Lower lobe of right lung (tissue), 2 donors: ENCODE data around the gene LDHA. TPM values are rescaled to one million over a fixed set of nuclear protein-coding genes. Genes with fewer than 3 reads are reported as not detected.
"Not testable (repeated sequence)": the region's sequence is repeated elsewhere in the genome, so short reads cannot be mapped to it uniquely, and the experiment has no call there.

Experiments used
- ATAC-seq, 2 donors: fragments of 200-7000 bp; cut with Tn5 transposase; one replicate each; pipeline ENCODE4 v1.9.1; 2020 to 2022; ENCODE audit warnings: mild to moderate bottlenecking in 2 of 2, moderate library complexity in 2 of 2
- DNase-seq: peaks from one replicate; pipeline ENCODE4 v3.0.0-alpha.2; 2020
- H3K27ac ChIP-seq: fragments of 200-600 bp; one replicate; pipeline ENCODE4 v1.8.0; 2022
- H3K27me3 ChIP-seq: fragments of 200-600 bp; one replicate; pipeline ENCODE4 v1.8.0; 2022; ENCODE audit warnings: low read depth
- H3K36me3 ChIP-seq: fragments of 200-600 bp; one replicate; pipeline ENCODE4 v1.8.0; 2022; ENCODE audit warnings: mild to moderate bottlenecking
- H3K4me1 ChIP-seq: fragments of 200-600 bp; one replicate; pipeline ENCODE4 v1.8.0; 2022
- H3K4me3 ChIP-seq: fragments of 200-600 bp; one replicate; pipeline ENCODE4 v1.8.0; 2022; ENCODE audit warnings: mild to moderate bottlenecking
- H3K9me3 ChIP-seq: fragments of 200-600 bp; one replicate; pipeline ENCODE4 v1.8.0; 2022
- intact Hi-C: fragments of 100-400 bp; cut with DNase I; formaldehyde crosslinking; loops from one replicate; pipeline ENCODE4 v1.11.0; 2022
- total RNA-seq: library from RNA; stranded (reverse); fragmentation: NEBNext Ultra II Directional; extraction: Animal tissue kit (Norgen Biotek cat#: 25700); gene quantifications from one replicate; pipeline ENCODE4 v1.2.1, GENCODE V29; 2021
- TF ChIP-seq, protein P1 (sequence below): fragments of 200-600 bp; IDR thresholded peaks from one replicate; pipeline ENCODE4 v1.8.0; 2022; ENCODE audit warnings: antibody characterized with exemption, mild to moderate bottlenecking
- donor health status: DM: no; HTN: yes; CAD: no; lungs with severe emphysema.

The LDHA gene
- total RNA-seq, 1 donor from 2014 or later, result 251 TPM

DNA sequence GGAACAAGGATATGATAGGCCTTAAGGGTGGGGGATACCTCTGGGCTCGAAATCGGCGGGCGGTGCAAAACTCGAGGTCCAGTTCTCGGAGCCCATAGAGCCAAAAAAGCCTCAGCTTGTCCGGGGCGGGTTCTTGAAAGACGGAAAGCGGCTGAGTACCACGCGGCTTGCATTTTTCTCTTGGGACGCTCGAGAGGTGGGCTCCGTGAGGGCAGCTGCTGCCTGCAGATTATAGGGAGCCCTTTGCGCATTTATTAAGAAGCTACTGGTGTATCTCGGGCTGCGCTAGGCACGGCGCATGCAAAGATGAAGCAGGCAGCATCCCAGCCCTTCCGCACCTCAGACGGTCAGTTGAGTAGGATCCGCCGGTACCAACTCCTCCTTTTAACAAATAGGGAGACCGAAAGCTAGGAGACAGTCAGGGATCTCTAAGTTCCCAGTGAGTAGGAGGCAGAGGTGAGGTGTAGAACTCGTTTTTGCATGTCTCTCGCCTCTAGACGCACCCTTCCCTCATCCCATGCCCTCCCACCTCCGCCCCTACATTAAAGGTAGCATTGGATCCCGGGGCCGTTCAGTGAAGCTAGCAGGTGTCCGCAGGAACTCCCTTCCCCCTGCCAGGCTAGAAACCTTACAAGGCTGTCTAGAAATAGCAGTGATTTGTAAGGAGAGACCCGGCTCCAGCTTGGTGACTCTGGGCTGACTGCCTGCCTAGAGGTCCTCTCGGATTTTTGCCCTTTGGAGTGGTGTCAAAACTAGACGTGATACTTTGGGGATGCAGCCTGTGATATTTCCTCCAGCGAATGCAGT, 768 bp downstream of the LDHA start:
- Histone ChIP-seq H3K27ac (peak overlapping the region; percentile 96), H3K36me3 (peaks cover 36% of the 10 kb centered on the region), H3K27me3 (no peaks in the 10 kb centered on the region), H3K4me1 (peaks cover 20% of the 10 kb centered on the region), H3K4me3 (peak overlapping the region; percentile 94), H3K9me3 (no peaks in the 10 kb centered on the region)
- intact Hi-C loops, result no loop called here
- TF ChIP-seq, protein P1, sequence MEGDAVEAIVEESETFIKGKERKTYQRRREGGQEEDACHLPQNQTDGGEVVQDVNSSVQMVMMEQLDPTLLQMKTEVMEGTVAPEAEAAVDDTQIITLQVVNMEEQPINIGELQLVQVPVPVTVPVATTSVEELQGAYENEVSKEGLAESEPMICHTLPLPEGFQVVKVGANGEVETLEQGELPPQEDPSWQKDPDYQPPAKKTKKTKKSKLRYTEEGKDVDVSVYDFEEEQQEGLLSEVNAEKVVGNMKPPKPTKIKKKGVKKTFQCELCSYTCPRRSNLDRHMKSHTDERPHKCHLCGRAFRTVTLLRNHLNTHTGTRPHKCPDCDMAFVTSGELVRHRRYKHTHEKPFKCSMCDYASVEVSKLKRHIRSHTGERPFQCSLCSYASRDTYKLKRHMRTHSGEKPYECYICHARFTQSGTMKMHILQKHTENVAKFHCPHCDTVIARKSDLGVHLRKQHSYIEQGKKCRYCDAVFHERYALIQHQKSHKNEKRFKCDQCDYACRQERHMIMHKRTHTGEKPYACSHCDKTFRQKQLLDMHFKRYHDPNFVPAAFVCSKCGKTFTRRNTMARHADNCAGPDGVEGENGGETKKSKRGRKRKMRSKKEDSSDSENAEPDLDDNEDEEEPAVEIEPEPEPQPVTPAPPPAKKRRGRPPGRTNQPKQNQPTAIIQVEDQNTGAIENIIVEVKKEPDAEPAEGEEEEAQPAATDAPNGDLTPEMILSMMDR, result no peak
- ATAC-seq (peak; percentile 0 to 2), DNase-seq (no peak)

DNA sequence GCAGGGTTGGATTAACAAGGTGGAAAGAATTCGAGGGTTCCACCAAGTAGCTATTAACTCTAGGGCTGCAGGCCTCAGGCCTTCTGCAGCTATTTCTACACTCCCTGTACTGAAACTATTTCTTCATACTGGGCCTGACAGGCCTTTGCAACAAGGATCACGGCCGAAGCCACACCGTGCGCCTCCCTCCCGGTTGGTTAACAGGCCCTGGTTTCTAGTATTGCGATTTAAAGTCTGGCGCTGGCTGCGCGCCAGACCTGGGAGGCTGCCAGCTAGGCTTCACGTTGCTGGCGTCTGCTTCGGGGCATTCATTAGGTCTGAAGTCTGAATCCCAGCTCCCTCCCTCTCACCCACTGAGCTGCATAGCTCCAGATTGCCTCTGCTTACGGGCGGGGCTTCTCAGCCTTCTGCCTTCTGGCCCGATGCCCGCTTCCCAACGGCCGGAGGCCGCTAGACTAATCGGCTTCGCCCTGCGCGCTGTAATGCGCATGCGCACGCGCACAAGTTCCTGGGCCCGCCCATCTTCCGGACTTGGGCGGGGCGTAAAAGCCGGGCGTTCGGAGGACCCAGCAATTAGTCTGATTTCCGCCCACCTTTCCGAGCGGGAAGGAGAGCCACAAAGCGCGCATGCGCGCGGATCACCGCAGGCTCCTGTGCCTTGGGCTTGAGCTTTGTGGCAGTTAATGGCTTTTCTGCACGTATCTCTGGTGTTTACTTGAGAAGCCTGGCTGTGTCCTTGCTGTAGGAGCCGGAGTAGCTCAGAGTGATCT, 1.6 kb downstream of the LDHA start:
- Histone ChIP-seq H3K27ac (peak overlapping the region; percentile 96), H3K9me3 (no peaks in the 10 kb centered on the region), H3K4me3 (peak overlapping the region; percentile 94), H3K27me3 (no peaks in the 10 kb centered on the region), H3K36me3 (peaks cover 44% of the 10 kb centered on the region), H3K4me1 (peaks cover 20% of the 10 kb centered on the region)
- DNase-seq, result peak; percentile 99
- ATAC-seq, result peak; percentile 90 to 94
- TF ChIP-seq, protein P1, result no peak
- intact Hi-C loops, result no loop called here

DNA sequence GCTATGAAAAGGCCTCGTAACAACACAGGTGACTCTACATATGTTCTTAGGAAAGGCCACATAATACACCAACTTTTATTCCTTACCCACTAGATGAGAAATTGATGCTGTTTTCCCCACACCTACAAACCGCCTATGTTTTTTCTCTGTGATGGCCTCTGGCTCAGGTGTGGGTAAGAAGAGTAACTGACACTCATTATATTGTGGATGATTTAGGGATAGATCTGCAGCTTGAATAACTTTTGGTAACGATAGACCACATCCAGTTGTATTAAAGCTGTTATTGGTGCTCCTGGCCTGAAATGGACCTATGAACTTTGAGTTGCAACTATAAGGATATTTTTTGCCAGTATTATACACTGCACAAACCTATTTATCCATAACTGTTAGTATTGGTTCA, 3.6 kb downstream of the LDHA start:
- TF ChIP-seq, protein P1, result no peak
- H3K27me3 ChIP-seq, result no peaks in the 10 kb centered on the region
- H3K4me1 ChIP-seq, result peaks cover 20% of the 10 kb centered on the region
- intact Hi-C loops, result no loop called here
- DNase-seq (no peak), ATAC-seq (no peak)
- no peak overlapping the region for H3K4me3 ChIP-seq
- no peaks in the 10 kb centered on the region for H3K9me3 ChIP-seq
- peaks cover 64% of the 10 kb centered on the region for H3K36me3 ChIP-seq
- no peak overlapping the region for H3K27ac ChIP-seq

DNA sequence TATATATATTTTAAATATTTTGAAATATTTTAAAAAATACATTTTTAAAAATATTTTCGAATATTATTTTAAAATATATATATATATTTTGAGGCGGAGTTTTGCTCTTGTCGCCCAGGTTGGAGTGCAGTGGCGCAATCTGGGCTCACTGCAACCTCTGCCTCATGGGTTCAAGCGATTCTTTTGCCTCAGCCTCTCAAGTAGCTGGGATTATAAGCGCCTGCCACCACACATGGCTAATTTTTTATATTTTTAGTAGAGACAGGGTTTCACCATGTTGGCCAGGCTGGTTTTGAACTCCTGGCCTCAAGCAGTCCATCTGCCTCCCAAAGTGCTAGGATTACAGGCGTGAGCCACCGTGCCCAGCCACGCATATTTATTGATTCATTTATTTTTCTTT, 6.7 kb downstream of the LDHA start:
- H3K4me1 ChIP-seq, result peaks cover 11% of the 10 kb centered on the region
- H3K4me3 ChIP-seq, H3K9me3 ChIP-seq, ATAC-seq, intact Hi-C loops, DNase-seq, H3K27ac ChIP-seq, H3K27me3 ChIP-seq: not testable (repeated sequence)
- H3K36me3 ChIP-seq, result peaks cover 95% of the 10 kb centered on the region

DNA sequence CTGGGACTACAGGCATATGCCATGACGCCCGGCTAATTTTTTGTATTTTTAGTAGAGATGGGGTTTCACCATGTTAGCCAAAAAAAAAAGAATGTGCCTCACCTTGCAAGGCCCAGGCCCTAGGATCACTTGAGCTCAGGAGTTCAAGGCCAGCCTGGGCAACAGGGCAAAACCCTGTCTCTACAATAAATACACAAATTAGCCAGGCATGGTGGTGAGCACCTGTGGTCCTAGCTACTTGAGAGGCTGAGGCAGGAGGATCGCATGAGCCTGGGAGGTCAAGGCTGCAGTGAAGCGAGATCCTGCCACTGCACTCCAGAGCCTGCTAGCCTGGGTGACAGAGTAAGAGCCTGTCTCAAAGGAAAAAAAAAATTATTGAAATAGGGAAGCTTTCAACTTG, 9.7 kb downstream of the LDHA start:
- Histone ChIP-seq H3K27me3 (no peaks in the 10 kb centered on the region), H3K9me3 (no peaks in the 10 kb centered on the region), H3K36me3 (peaks cover 99% of the 10 kb centered on the region), H3K27ac (no peak overlapping the region), H3K4me3 (no peak overlapping the region), H3K4me1 (no peaks in the 10 kb centered on the region)
- ATAC-seq (no peak), DNase-seq (no peak)
- TF ChIP-seq, protein P1, result no peak
- intact Hi-C loops, result no loop called here

GRCh38 chr11:18407400-18407799, 13.0 kb downstream of the LDHA start:
- H3K4me3 ChIP-seq, H3K27ac ChIP-seq, H3K27me3 ChIP-seq, H3K4me1 ChIP-seq, DNase-seq, H3K9me3 ChIP-seq, intact Hi-C loops: not testable (repeated sequence)
- H3K36me3 ChIP-seq, result peaks cover 66% of the 10 kb centered on the region
- peak; percentile 67 to 81 for ATAC-seq
